Tibial nerve (tissue), 4 donors: ENCODE measurements around the gene PCED1A. TPM values are rescaled to one million over a fixed set of nuclear protein-coding genes. Genes with fewer than 3 reads are reported as not detected.
"Not testable (repeated sequence)": the region's sequence is repeated elsewhere in the genome, so short reads cannot be mapped to it uniquely, and the experiment has no call there.

Experiments used
- DNase-seq, 2 donors: peaks; one replicate each; pipeline ENCODE4 v3.0.0-alpha.2; 2019; ENCODE audit warnings: low spot score in 2 of 2
- H3K27ac ChIP-seq, 4 donors: fragments of 200-600 bp; sonication (generic) in 3 of 4; one replicate each; pipeline ENCODE4 v1.5.1; 2017 to 2019; ENCODE audit warnings: mild to moderate bottlenecking in 1 of 4
- H3K27me3 ChIP-seq, 2 donors: fragments of 200-600 bp; sonication (generic) in 1 of 2; one replicate each; pipeline versions ENCODE4 v1.5.1 to v1.6.0; 2017 to 2019
- H3K36me3 ChIP-seq, 3 donors: fragments of 200-600 bp; sonication (generic); one replicate each; pipeline ENCODE4 v1.5.1; 2018 to 2019
- H3K4me1 ChIP-seq, 4 donors: fragments of 200-600 bp; sonication (generic) in 3 of 4; one replicate each; pipeline ENCODE4 v1.5.1; 2017 to 2019
- H3K4me3 ChIP-seq, 4 donors: fragments of 200-600 bp; sonication (generic) in 3 of 4; one replicate each; pipeline ENCODE4 v1.5.1; 2017 to 2019; ENCODE audit warnings: mild to moderate bottlenecking in 1 of 4, moderate library complexity in 1 of 4
- H3K9me3 ChIP-seq, 4 donors: fragments of 200-600 bp; sonication (generic) in 3 of 4; one replicate each; pipeline ENCODE4 v1.5.1; 2017 to 2019
- EP300 ChIP-seq, 2 donors: sonication (generic); formaldehyde crosslinking; IDR thresholded peaks; one replicate each; pipeline ENCODE4 v1.6.1; 2017; ENCODE audit warnings: antibody characterized with exemption in 2 of 2, mild to moderate bottlenecking in 1 of 2
- POLR2A ChIP-seq, 2 donors: fragments of 450-650 bp; IDR thresholded peaks; one replicate each; pipeline ENCODE4 v1.6.1; 2017; ENCODE audit warnings: antibody characterized with exemption in 2 of 2, mild to moderate bottlenecking in 2 of 2, moderate library complexity in 2 of 2
- WGBS, 2 donors: methylation state at CpG; one replicate each; pipeline ENCODE4 v1.1.5; 2018; 5-methylcytosine and 5-hydroxymethylcytosine counted together
- total RNA-seq, 4 donors: library from RNA; depleted of rRNA; stranded (reverse); fragments of >200 nt; gene quantifications; one replicate each; pipeline ENCODE4 v1.1.0, GENCODE V29; 2016
- TF ChIP-seq, protein P1 (sequence below), 5 experiments: fragments of 200-600 bp in 3 of 5; fragments of 450-650 bp in 2 of 5; sonication (generic) in 3 of 5; IDR thresholded peaks; one replicate each; pipeline ENCODE4 v1.5.1; 2016 to 2019; ENCODE audit warnings: antibody characterized with exemption in 5 of 5, mild to moderate bottlenecking in 3 of 5, moderate library complexity in 2 of 5

PCED1A gene
- total RNA-seq, 4 donors from 2014 or later = 36.8 to 84.6 (median 62.3) TPM

DNA sequence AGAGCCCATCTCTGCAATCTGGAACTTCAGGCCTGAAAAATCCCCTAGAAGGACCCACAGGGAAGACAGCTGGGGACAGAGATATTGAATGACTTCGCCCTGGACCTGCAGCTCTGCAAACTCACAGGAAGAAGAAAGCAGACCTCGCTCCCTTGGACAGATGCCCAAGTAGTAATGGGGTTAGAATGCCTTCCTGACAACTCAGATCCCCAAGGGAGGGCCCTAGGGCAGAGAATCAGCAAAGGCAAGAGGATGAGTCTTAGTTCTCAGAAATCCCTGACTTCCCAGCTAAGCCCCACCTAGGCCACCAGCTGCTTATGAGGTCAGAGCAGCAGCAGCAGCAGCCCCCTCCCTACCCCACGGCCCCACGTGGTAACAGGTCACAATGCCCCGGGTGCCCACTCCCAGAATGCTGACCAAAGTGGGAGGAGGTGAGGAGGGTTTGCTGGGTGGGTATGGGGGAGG lies 25.8 kb downstream of the PCED1A start, which contains the start of gene C20orf141:
Gene C20orf141, plus strand, starts transcription at position 401 of the 465 bp plus-strand sequence. CDS start 198 bp downstream, outside the sequence.
- no peak within 1 kb of the TSS for H3K4me3 ChIP-seq
- peaks cover 0 to 11% (median 2%) of the 10 kb centered on the region in 4 donors for H3K4me1 ChIP-seq
- 28 to 36% methylated on average over 4 to 5 of the region's 5 CpGs for WGBS, 2 donors
- H3K27ac ChIP-seq = no peak within 1 kb of the TSS
- peak; percentile 52 to 65 for DNase-seq
- no peaks in the 10 kb centered on the region for H3K36me3 ChIP-seq
- TF ChIP-seq, protein P1, sequence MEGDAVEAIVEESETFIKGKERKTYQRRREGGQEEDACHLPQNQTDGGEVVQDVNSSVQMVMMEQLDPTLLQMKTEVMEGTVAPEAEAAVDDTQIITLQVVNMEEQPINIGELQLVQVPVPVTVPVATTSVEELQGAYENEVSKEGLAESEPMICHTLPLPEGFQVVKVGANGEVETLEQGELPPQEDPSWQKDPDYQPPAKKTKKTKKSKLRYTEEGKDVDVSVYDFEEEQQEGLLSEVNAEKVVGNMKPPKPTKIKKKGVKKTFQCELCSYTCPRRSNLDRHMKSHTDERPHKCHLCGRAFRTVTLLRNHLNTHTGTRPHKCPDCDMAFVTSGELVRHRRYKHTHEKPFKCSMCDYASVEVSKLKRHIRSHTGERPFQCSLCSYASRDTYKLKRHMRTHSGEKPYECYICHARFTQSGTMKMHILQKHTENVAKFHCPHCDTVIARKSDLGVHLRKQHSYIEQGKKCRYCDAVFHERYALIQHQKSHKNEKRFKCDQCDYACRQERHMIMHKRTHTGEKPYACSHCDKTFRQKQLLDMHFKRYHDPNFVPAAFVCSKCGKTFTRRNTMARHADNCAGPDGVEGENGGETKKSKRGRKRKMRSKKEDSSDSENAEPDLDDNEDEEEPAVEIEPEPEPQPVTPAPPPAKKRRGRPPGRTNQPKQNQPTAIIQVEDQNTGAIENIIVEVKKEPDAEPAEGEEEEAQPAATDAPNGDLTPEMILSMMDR (IDR thresholded peaks at IDR 0.05) = no peak
- TF ChIP-seq POLR2A (IDR thresholded peaks at IDR 0.05) (no peak), EP300 (IDR thresholded peaks at IDR 0.05) (peak in 1 of 2 donors; percentile 31)
- H3K9me3 ChIP-seq = peaks cover 0 to 37% (median 4%) of the 10 kb centered on the region in 4 donors
- H3K27me3 ChIP-seq = peaks cover 0 to 11% of the 10 kb centered on the region in 2 donors

DNA sequence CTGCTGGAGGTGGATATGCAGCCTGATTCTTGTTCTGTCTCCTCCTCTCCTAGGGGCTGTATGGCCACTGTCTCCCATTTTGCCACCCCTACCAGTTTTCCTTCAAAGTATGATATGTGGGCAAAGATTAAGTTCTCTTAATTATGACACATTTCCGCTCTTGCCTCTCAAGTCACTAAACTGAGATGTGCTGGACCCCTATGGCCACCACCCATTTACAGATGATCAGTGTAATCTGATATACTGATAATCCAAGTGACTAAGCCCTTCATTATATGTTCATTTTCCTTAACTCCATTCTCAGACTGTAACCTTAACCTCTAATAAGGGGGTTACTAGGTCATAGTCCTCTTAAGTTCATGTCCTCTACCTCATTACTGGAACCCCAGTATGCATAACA lies 26.4 kb downstream of the PCED1A start:
- Histone ChIP-seq H3K27ac (no peak overlapping the region), H3K36me3 (no peaks in the 10 kb centered on the region), H3K4me3 (no peak overlapping the region), H3K4me1 (peaks cover 0 to 11% (median 2%) of the 10 kb centered on the region in 4 donors), H3K9me3 (peaks cover 0 to 39% (median 4%) of the 10 kb centered on the region in 4 donors), H3K27me3 (peaks cover 0 to 7% of the 10 kb centered on the region in 2 donors)
- 93 to 95% methylated on average over 1 of the region's 1 CpG for WGBS, 2 donors
- TF ChIP-seq EP300 (IDR thresholded peaks at IDR 0.05) (no peak), POLR2A (IDR thresholded peaks at IDR 0.05) (no peak)
- TF ChIP-seq, protein P1 (IDR thresholded peaks at IDR 0.05) = no peak
- no peak for DNase-seq

DNA sequence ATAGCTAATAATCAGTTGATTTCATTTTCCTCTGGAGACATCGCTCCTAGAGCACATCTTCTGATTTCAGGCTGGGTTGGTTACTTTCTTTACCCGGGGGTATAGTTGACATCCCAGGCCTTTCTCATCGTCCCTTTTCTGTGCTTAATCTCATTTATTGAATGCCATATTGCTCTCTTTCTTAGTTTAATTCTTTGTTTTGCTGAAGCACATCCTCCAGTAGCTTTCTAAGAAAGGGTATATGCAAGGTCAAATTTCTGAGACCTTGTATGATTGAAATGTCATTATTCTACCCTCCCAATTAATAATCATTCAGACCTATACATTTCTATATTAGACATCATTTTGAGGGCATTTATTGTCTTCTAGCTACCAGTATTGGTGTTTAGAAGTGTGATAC lies 28.3 kb downstream of the PCED1A start:
- no peak overlapping the region for H3K4me3 ChIP-seq
- H3K9me3 ChIP-seq = peaks cover 0 to 39% (median 4%) of the 10 kb centered on the region in 4 donors
- peaks cover 0 to 11% (median 2%) of the 10 kb centered on the region in 4 donors for H3K4me1 ChIP-seq
- no peak overlapping the region for H3K27ac ChIP-seq
- TF ChIP-seq EP300 (IDR thresholded peaks at IDR 0.05) (no peak), POLR2A (IDR thresholded peaks at IDR 0.05) (no peak)
- TF ChIP-seq, protein P1 (IDR thresholded peaks at IDR 0.05) = no peak
- DNase-seq = no peak
- H3K36me3 ChIP-seq = no peaks in the 10 kb centered on the region
- H3K27me3 ChIP-seq = peaks cover 0 to 22% of the 10 kb centered on the region in 2 donors
- WGBS, 2 donors = 89 to 90% methylated on average over 3 of the region's 3 CpGs

DNA sequence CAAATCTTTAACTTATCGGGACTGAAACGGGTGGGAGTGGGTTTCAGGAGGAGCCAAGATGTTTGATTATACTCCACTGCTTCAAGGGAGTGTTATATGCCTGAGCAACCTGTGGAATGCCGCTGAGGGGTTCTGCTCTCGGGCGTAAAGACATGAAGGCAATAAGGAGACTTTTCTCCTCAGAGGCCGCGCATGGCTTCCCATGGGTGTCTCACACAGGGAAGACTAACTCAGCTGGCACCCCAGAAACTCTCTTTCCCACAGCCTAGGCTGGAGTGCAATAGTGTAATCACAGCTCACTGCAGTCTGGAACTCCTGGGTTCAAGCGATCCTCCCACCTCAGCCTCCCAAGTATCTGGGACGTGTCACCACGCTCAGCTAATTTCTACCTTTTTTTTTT lies 30.8 kb downstream of the PCED1A start:
- WGBS, 2 donors = 88 to 90% methylated on average over 10 of the region's 10 CpGs
- H3K27me3 ChIP-seq = peaks cover 0 to 43% of the 10 kb centered on the region in 2 donors
- no peak overlapping the region for H3K27ac ChIP-seq
- no peak for DNase-seq
- peaks cover 0 to 13% (median 0%) of the 10 kb centered on the region in 4 donors for H3K4me1 ChIP-seq
- no peak overlapping the region for H3K4me3 ChIP-seq
- TF ChIP-seq EP300 (IDR thresholded peaks at IDR 0.05) (no peak), POLR2A (IDR thresholded peaks at IDR 0.05) (no peak)
- TF ChIP-seq, protein P1 (IDR thresholded peaks at IDR 0.05) = no peak
- no peaks in the 10 kb centered on the region for H3K36me3 ChIP-seq
- peaks cover 0 to 39% (median 4%) of the 10 kb centered on the region in 4 donors for H3K9me3 ChIP-seq

DNA sequence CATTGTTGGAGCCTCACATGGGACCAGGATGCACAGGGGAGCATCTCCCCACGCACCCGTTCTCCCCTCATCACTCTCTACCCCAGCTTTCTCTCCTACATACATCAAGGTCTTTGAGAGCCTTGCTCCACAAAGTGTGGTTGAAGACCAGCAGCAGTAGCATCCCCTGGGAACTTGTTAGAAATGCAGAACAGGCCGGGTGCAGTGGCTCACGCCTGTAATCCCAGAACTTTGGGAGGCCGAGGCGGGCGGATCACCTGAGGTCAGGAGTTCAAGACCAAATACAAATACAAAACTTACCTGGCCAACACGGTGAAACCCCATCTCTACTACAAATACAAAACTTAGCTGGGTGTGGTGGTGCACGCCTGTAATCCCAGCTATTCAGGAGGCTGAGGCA lies 32.5 kb downstream of the PCED1A start:
- H3K27me3 ChIP-seq = peaks cover 0 to 60% of the 10 kb centered on the region in 2 donors
- not testable (repeated sequence) for H3K36me3 ChIP-seq, DNase-seq, H3K27ac ChIP-seq, H3K4me3 ChIP-seq
- peaks cover 0 to 12% (median 0%) of the 10 kb centered on the region in 4 donors for H3K4me1 ChIP-seq
- H3K9me3 ChIP-seq = peaks cover 0 to 32% (median 4%) of the 10 kb centered on the region in 4 donors
- 76 to 83% methylated on average over 7 to 9 of the region's 9 CpGs for WGBS, 2 donors
